Renal pelvis (tissue), 4 donors: Measurements from ENCODE around the gene HS6ST3. TPM values are rescaled to one million over a fixed set of nuclear protein-coding genes. Genes with fewer than 3 reads are reported as not detected.

Source experiments
- DNase-seq: peaks from one replicate; pipeline ENCODE4 v3.0.0-alpha.2; 2013
- polyA plus RNA-seq, 3 donors: library from polyadenylated mRNA; unstranded; fragments of 120-200 nt; gene quantifications; one replicate each; pipeline ENCODE4 v1.2.1, GENCODE V29; 2013; ENCODE audit not compliant: insufficient read length in 3 of 3

The HS6ST3 gene
- polyA plus RNA-seq, 3 donors: 2.5 to 2.9 (median 2.7) TPM

DNA sequence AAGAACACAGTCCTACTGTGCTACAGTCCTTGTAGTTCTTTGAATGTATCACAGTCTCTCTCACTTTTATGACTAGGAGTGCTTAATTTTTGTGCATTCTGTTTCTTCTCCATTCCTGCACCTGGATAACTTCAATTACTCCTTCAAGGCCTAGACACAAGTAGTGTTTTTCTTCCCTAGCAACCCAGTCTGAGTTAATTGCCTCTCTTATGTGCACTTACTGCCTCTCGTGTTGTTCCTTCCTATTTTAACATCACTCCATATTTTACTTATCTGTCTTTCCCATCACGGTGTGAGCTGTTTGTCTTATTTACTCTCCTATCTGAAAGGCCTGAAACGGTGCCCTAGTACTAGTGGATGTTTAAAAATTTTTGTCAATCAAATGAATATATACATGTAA lies 101.5 kb downstream of the HS6ST3 start:
- DNase-seq: no peak

DNA sequence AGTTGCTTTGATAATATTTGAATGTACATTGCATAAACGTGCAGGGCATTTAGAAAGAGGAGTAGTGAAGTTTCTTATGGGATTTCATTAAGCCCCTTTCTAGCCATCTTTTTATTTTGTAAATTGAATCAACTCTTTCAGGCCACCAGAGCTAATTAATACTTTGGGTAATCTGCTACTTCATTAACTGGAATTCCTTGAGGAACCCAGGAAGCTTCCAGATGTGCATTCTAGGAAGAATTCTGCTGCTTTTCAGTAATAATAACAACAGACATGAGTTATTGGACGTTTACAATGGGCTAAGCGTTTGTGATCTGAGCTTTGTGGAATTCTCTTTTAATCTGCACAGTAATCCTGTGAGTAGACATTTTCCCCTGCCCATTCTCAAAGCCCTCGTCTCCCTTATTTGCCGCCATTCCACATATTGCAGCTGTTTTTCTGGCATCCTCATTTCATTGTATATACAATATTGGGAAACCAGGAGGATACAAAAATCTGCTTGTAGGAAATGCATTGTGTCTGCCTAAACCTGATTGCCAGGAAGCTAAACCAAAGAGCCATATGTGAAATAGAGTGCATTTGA lies 103.9 kb downstream of the HS6ST3 start:
- DNase-seq: no peak

- DNase-seq: no peak
Measured at GRCh38 chr13:96198038-96198437, 108.1 kb downstream of the HS6ST3 start.

DNA sequence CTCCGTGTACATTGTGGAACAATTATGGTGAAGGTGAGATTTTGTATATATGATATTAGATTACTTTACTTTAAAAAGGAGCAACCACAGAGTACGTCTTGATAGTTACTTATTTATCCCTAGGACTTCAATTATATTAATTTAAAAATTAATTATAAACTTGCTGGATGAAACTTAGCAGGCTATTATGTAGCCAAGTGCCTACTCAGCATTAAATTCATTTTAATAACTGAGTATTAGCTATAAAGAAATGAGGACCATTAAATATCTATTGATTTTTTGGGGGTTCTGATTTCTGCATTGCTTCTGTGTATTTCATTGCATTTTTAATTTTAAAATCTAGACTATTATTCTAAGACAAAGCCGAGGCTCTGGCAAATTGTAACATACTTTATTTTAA lies 109.4 kb downstream of the HS6ST3 start:
- no peak for DNase-seq

DNA sequence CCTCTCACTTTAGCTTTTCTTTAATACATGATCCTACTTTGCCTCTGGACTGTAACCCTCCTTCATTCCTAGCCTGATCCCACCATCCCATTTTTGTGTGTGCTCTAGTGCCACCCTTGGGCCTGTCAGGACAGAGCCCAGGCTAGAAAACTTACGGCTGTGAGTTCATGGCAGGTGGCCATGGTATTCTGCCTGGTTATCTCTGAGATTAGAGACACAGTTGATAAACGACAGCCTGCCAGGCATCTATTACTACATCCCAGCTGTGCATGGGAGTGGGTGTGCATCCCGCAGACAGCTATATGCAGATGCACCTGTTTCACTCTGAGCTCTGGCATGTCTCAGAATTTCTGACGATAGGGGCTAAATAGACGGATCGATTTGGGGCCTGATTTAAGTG lies 110.9 kb downstream of the HS6ST3 start:
- DNase-seq: no peak

- no peak for DNase-seq
Measured at GRCh38 chr13:96202315-96202714, 112.4 kb downstream of the HS6ST3 start.

- no peak for DNase-seq
Measured at GRCh38 chr13:96203471-96203870, 113.6 kb downstream of the HS6ST3 start.

DNA sequence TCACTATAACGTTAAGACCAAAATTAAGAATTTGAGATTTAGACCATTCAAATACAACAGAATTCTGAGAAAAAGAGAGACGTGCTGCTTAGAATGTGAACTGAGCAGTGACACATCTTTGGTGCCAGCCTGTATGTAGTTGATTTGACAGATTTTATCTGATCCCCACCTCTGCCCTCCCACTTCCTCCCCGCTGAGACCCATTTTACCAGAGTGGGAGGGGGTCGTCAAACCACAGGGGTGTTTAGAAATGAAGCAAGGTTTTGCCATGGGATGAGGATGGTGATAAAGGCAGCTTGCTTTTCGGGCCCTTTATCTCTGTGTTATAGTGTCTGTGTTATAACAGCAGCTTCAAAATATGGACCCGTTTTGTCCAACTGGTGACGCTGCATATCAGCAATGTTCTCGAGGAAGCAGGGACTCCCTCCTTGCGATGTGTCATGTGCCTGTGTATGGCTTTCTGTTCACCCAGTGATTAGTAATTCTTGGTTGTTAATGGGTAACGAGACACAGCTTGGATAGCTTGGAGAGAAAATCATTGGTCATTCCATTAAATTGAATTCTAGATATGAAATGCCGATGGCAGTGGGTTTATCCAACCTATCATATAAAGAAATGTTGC lies 125.0 kb downstream of the HS6ST3 start:
- no peak for DNase-seq

DNA sequence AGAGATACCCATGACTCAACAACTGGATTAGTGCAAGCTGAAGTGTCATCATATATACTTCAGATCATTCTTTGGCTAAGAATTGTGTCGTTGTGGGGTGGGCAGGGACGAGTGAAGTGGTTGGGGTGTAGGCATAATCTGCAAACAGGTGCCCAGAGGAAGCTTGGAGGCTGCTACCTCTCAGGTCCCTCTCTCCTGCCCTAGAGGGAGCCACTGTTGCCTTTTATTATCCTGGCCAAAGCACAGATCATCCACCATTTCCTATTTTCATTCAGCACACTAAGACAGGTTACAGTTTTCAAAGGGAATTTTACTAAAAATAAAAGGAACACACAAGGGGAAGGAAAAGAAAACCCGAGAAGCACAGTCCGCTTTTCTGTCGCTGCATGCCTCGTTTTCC lies 126.6 kb downstream of the HS6ST3 start:
- DNase-seq: no peak

GRCh38 chr13:96218475-96218874 lies 128.6 kb downstream of the HS6ST3 start:
- DNase-seq: no peak

GRCh38 chr13:96221471-96221870 lies 131.6 kb downstream of the HS6ST3 start:
- no peak for DNase-seq

GRCh38 chr13:96223231-96223630 lies 133.3 kb downstream of the HS6ST3 start:
- DNase-seq: no peak

- no peak for DNase-seq
Measured at GRCh38 chr13:96229356-96229755, 139.4 kb downstream of the HS6ST3 start.

- DNase-seq: no peak
Measured at GRCh38 chr13:96238241-96238640, 148.3 kb downstream of the HS6ST3 start.

GRCh38 chr13:96238861-96239260 lies 149.0 kb downstream of the HS6ST3 start:
- no peak for DNase-seq

DNA sequence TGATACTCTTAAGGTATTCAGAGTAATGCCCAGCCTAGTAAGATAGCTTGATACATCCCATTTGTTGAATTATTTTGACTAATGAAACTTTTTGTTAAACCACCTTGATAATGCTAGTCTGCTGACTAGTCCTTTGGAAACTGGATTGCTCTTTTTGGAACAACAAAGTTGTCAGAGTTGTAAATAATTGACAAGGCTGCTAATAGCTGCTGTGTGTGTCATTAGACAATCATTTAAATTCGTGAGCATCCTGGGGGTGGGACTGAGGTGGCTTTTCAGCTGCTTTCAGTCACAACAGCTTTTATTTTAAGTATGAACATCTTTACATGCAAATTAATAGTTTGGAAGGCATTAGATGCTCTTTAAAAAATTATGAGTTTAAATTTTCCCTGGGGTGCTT lies 153.5 kb downstream of the HS6ST3 start:
- DNase-seq: no peak

DNA sequence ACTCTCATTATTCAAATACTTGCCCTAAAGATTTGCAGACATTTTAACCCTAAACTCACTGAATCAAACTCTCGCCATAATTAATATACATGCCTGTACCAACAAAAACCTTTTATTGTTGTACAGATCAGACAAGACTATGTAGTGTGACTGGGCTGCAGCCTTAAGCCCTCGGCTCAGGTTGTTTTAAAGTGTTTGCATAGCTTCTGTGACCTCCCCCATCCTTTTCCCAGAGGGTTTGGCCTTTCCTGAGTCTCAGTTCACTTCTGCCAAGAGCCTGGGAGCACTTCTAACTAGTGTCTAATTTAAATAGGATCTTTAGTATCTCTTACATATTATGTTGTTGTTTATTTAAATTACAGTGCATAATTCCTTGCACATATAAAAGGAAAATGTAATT lies 158.2 kb downstream of the HS6ST3 start:
- DNase-seq: no peak

DNA sequence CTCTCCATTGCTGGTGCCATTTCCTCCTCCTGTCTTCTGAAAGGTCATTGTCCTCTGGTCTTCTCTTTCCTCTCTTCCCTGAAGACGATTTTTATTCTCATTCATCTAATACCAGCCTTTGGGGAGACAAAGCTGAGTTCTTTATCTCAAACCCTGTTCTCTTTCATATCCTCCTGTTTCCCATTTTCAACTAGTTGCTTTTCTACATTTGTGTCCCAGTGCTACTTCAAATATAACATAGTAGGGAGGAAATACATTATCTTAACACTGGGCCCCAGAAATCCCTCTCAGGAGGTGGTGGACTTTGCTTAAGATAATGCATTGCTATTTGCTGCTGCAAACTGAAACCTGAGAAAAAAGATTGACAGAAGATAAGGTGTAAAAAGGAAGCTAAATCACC lies 159.1 kb downstream of the HS6ST3 start:
- no peak for DNase-seq

DNA sequence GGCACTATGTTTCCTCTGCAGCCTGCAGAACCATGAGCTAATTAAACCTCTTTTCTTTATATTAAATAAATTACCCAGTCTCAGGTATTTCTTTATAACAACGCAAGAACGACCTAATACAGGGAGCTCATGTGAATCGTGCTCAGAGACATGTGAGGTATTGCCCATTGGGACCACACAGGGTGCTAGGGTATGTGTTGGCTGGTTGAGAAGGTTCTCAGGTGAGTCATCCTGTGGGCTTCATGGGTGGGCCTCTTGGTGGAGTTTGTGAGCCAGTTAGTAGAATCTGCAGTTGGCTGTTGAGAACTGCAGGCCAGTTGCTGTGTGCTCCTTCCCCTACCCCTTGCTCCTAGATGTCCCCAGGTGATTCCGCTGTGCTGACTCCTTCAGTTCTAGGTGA lies 163.0 kb downstream of the HS6ST3 start:
- DNase-seq: no peak

DNA sequence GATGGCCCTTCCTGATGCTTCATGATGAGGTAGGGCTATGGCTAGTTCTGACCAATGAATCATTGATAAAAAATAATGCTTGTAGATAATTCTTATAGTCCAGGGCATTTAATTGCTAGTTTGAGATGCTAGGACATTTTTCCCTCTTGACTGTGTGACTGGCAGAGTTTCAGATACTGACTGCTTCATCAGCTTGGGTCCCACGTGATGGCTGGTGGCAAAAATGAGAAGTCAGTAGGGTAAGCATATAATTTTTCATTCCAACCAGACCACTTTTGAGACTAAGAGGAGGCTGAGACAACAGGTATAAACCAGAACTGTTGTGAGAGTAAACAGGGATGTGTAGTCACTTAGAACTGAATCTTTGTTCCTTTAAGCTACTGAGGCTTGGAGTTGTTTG lies 183.3 kb downstream of the HS6ST3 start:
- no peak for DNase-seq

- no peak for DNase-seq
Measured at GRCh38 chr13:96274046-96274445, 184.1 kb downstream of the HS6ST3 start.

DNA sequence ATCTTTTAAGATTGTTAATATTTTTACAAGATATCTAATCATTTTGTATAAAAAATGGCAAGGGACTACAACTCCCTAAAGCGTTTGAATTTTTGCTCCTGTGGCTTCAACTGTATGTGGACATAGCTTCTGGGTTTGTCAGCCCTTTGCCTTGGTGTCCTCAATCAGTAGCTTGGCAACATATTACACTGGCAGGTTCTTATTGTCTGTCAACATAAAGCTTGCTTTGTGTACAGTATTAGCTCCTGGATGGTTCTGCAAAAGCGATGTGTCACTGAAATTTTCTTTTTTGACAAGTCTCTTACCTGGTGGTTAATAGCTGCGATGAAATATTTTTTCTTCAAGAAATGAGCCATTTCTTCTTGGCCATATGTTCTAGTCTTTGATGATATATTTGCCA lies 190.0 kb downstream of the HS6ST3 start:
- no peak for DNase-seq

DNA sequence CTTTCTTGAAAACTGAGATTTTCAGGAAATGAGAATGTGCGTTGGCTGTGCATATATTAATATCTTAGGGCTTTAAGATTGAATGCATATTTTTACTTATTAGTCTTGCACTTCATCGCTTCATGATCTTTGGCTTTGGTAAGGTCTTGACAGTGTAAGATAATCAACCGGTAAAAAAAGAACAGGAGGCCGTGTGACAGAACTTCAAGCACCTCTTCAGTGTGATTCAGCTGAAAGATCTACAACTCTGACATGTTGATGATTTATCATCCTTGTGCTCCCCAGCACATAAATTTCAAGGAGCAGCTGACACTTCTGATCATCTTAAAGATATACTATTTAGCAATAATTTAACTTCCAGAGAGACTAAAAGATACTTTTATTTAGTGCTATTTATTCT lies 195.1 kb downstream of the HS6ST3 start:
- no peak for DNase-seq

- DNase-seq: no peak
Measured at GRCh38 chr13:96285729-96286128, 195.8 kb downstream of the HS6ST3 start.
